Osteoblast (primary cell): ENCODE results near the gene RAX2. TPM values are rescaled to one million over a fixed set of nuclear protein-coding genes. Genes with fewer than 3 reads are reported as not detected.
"Not testable (repeated sequence)": the region's sequence is repeated elsewhere in the genome, so short reads cannot be mapped to it uniquely, and the experiment has no call there.

Source experiments
- DNase-seq: peaks from one replicate; pipeline ENCODE4 v3.0.0; 2011; ENCODE audit warnings: low spot score, mixed read lengths; ENCODE audit not compliant: insufficient read length; ENCODE audit errors: missing footprints
- H2AFZ ChIP-seq: 2 replicates; pipeline ENCODE4 v1.6.0; 2011; ENCODE audit warnings: mild to moderate bottlenecking, low read length
- H3K27ac ChIP-seq: 2 replicates; pipeline ENCODE4 v1.5.1; 2011; ENCODE audit warnings: mild to moderate bottlenecking, low read depth, low read length, moderate library complexity
- H3K27me3 ChIP-seq: 2 replicates; pipeline ENCODE4 v1.6.0; 2012; ENCODE audit warnings: mild to moderate bottlenecking, control low read depth, inconsistent platforms, low read length, moderate library complexity; ENCODE audit not compliant: insufficient read depth
- H3K36me3 ChIP-seq: 2 replicates; pipeline ENCODE4 v1.5.1; 2011; ENCODE audit warnings: mild to moderate bottlenecking, low read length, control low read depth, moderate library complexity; ENCODE audit not compliant: insufficient read depth
- H3K4me1 ChIP-seq: 2 replicates; pipeline ENCODE4 v1.5.1; 2011; ENCODE audit warnings: mild to moderate bottlenecking, low read length, control low read depth, moderate library complexity; ENCODE audit not compliant: insufficient read depth
- H3K4me2 ChIP-seq: 2 replicates; pipeline ENCODE4 v1.6.0; 2011; ENCODE audit warnings: mild to moderate bottlenecking, low read length; ENCODE audit not compliant: insufficient read depth
- H3K4me3 ChIP-seq: fragments of 200-600 bp; sonication (generic); 3 replicates; pipeline ENCODE4 v1.5.1; 2012; ENCODE audit warnings: mild to moderate bottlenecking, low read length, inconsistent platforms; ENCODE audit not compliant: insufficient read depth
- H3K79me2 ChIP-seq: 2 replicates; pipeline ENCODE4 v1.6.0; 2012; ENCODE audit warnings: mild to moderate bottlenecking, low read length, control low read depth, inconsistent platforms; ENCODE audit not compliant: insufficient read depth
- H3K9me3 ChIP-seq: 2 replicates; pipeline ENCODE4 v1.5.1; 2011; ENCODE audit warnings: low read depth, low read length, control low read depth
- H4K20me1 ChIP-seq: 2 replicates; pipeline ENCODE4 v1.6.0; 2012; ENCODE audit warnings: mild to moderate bottlenecking, low read length, control low read depth; ENCODE audit not compliant: insufficient read depth
- CTCF ChIP-seq: IDR thresholded peaks from 2 replicates; pipeline ENCODE4 v1.5.1; 2011; ENCODE audit warnings: mild to moderate bottlenecking, low read depth, low read length, moderate library complexity; ENCODE audit errors: extremely low read depth
- total RNA-seq: library from RNA; depleted of rRNA; stranded (reverse); fragments of >200 nt; gene quantifications from 2 replicates; pipeline ENCODE4 v1.2.3, GENCODE V29; 2012

The RAX2 gene
- total RNA-seq, 1 donor, result not detected

DNA sequence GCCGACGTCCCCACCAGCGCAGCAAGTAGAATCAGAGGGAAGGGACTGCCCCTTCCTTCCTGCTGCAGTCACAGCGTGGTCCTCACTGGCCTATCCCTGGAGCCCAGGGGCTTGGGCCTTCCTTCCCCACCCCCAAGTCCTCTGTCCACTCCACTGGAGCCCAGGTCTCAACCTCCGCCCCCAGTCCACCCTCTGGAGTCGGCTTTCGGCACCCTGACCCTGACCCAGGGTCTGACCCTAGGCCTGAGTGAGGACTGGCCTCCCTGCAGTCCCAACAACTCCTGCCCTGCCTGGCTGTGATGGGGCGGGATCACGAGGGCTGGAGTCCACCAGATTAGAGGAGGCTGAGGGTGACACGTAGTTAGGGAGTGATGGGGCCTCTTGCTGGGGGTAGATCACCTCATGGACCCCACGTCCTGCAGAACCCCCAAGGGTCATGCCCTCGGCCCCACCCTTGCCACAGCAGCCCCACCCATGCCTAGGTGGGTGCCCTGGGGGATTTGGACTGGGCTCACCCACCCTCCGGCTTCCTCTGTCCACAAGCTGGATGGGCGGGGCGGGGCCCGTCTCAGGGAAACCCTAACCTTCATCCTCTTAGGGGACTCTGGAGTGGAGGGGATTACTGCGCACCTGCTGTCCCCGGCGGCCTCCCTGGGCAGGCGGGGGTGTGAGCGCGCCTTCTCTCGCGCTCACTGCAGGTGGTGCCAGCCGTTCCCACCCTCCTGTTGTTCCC is 3.8 kb downstream of the RAX2 start:
- TF ChIP-seq CTCF, result no peak
- H3K9me3 ChIP-seq, result no peaks in the 10 kb centered on the region
- DNase-seq, result no peak
- H3K4me2 ChIP-seq, result no peak overlapping the region
- no peak overlapping the region for H3K4me3 ChIP-seq
- H3K4me1 ChIP-seq, result peaks cover 3% of the 10 kb centered on the region
- H3K79me2 ChIP-seq, result peaks cover 5% of the 10 kb centered on the region
- no peak overlapping the region for H2AFZ ChIP-seq
- no peak overlapping the region for H3K27ac ChIP-seq
- peaks cover 6% of the 10 kb centered on the region for H3K36me3 ChIP-seq
- H3K27me3 ChIP-seq, result no peaks in the 10 kb centered on the region
- no peaks in the 10 kb centered on the region for H4K20me1 ChIP-seq

DNA sequence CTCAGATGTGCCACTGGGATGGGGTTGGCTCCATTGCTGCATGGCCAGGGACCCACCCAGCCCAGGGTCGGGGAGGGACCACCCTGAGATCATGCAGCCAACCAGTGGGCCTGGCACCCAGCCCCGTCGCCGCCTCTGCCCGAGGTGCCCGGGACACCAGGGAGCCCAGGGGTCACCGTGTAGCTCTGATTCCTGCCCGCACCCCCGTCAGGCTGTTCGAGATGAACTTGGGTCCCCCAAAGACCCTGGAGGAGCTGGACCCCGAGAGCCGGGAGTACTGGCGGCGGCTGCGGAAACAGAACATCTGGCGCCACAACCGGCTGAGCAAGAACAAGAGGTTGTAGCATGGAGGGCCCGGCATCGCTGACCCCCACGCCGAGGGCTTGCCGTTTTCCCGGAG is 5.0 kb downstream of the RAX2 start:
- H2AFZ ChIP-seq, result no peak overlapping the region
- no peak overlapping the region for H3K4me3 ChIP-seq
- H3K36me3 ChIP-seq, result peaks cover 6% of the 10 kb centered on the region
- no peaks in the 10 kb centered on the region for H3K9me3 ChIP-seq
- no peaks in the 10 kb centered on the region for H3K27me3 ChIP-seq
- peaks cover 7% of the 10 kb centered on the region for H3K79me2 ChIP-seq
- H3K4me2 ChIP-seq, result no peak overlapping the region
- peaks cover 5% of the 10 kb centered on the region for H3K4me1 ChIP-seq
- no peak for DNase-seq
- no peak for TF ChIP-seq CTCF
- no peak overlapping the region for H3K27ac ChIP-seq
- H4K20me1 ChIP-seq, result no peaks in the 10 kb centered on the region

DNA sequence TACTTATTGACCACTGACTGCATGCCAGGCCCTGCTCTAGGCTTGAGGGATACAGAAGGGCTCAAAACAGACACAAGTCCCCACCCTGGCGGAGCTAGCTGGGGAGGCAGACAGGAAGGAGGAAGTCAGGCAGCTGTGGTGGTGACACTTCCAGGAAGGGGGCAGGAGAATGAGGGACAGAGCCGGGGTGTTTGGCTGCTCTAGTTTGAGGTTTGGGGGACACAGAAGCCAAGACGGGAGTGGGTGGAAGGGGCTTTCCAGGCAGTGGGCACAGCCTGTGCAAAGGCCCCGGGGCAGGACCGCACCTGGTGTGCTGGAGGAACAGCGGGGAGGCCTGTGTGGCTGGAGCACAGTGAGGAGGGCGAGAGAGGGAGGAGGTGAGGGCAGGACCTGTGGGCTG is 5.5 kb downstream of the RAX2 start:
- no peaks in the 10 kb centered on the region for H4K20me1 ChIP-seq
- H3K4me2 ChIP-seq, result no peak overlapping the region
- no peak overlapping the region for H3K4me3 ChIP-seq
- no peak for TF ChIP-seq CTCF
- H2AFZ ChIP-seq, result no peak overlapping the region
- peaks cover 8% of the 10 kb centered on the region for H3K4me1 ChIP-seq
- peaks cover 6% of the 10 kb centered on the region for H3K36me3 ChIP-seq
- no peak overlapping the region for H3K27ac ChIP-seq
- DNase-seq, result no peak
- no peaks in the 10 kb centered on the region for H3K27me3 ChIP-seq
- H3K9me3 ChIP-seq, result no peaks in the 10 kb centered on the region
- peaks cover 7% of the 10 kb centered on the region for H3K79me2 ChIP-seq

GRCh38 chr19:3765757-3766156 is 6.3 kb downstream of the RAX2 start:
- not testable (repeated sequence) for H3K27me3 ChIP-seq, DNase-seq

More at GRCh38 chr19:3765757-3766156, 6.3 kb downstream of the RAX2 start:
- not testable (repeated sequence) for H3K36me3 ChIP-seq, H3K4me2 ChIP-seq, H4K20me1 ChIP-seq, H3K9me3 ChIP-seq, H2AFZ ChIP-seq, H3K27ac ChIP-seq, H3K4me3 ChIP-seq
- Histone ChIP-seq H3K4me1 (peaks cover 12% of the 10 kb centered on the region), H3K79me2 (peaks cover 14% of the 10 kb centered on the region)
